IMR-90 (cell line): ENCODE results near the gene OSM. TPM values are rescaled to one million over a fixed set of nuclear protein-coding genes. Genes with fewer than 3 reads are reported as not detected.

ENCODE experiments used
- ATAC-seq: fragments of 200-7000 bp; cut with Tn5 transposase; 2 replicates; pipeline ENCODE4 v1.9.1; 2020; ENCODE audit warnings: low read depth, mild to moderate bottlenecking, moderate library complexity
- BruUV-seq: library from RNA; stranded (reverse); fragments of 400-500 nt; replicated peaks from 2 replicates; lab custom pipeline; 2021; lab: Mats Ljungman, UMichigan
- CTCF ChIA-PET: fragments of 300-600 bp; formaldehyde crosslinking; extraction: SDS; loops from one replicate; lab custom pipeline; 2021; ENCODE audit warnings: antibody characterized with exemption; lab: Yijun Ruan, JAX
- POLR2A ChIA-PET: fragments of 300-600 bp; sonication (Branson Sonifier 250); formaldehyde crosslinking; loops from one replicate; lab custom pipeline; 2022; ENCODE audit warnings: antibody characterized with exemption; ENCODE audit not compliant: unreplicated experiment; lab: Charles Lee
- DNase-seq: peaks from one replicate; pipeline ENCODE4 v3.0.0; 2013
- H2AFZ ChIP-seq: replicated peaks from 2 replicates; pipeline ENCODE3; 2013; ENCODE audit warnings: low read length, mild to moderate bottlenecking; ENCODE audit not compliant: poor library complexity
- H2AK5ac ChIP-seq: 2 replicates; pipeline ENCODE4 v1.6.1; 2013; ENCODE audit warnings: low read depth, low read length, inconsistent platforms
- H2AK9ac ChIP-seq: replicated peaks from 2 replicates; pipeline ENCODE3; 2013; ENCODE audit warnings: mild to moderate bottlenecking, low read depth, low read length, moderate library complexity; ENCODE audit not compliant: poor library complexity
- H2BK120ac ChIP-seq: 2 replicates; pipeline ENCODE4 v1.6.1; 2013; ENCODE audit warnings: low read depth, low read length, inconsistent platforms
- H2BK15ac ChIP-seq: 3 replicates; pipeline ENCODE4 v1.6.1; 2013; ENCODE audit warnings: low read depth, low read length, inconsistent platforms
- H2BK20ac ChIP-seq: 2 replicates; pipeline ENCODE4 v1.6.1; 2013; ENCODE audit warnings: low read depth, mild to moderate bottlenecking, inconsistent platforms, low read length, moderate library complexity
- H2BK5ac ChIP-seq: 2 replicates; pipeline ENCODE4 v1.6.1; 2013; ENCODE audit warnings: mild to moderate bottlenecking, low read depth, low read length, inconsistent platforms; ENCODE audit not compliant: poor library complexity, severe bottlenecking
- H3K14ac ChIP-seq: replicated peaks from 2 replicates; pipeline ENCODE4 v1.6.1; 2013; ENCODE audit warnings: low read depth, low read length, inconsistent platforms
- H3K18ac ChIP-seq: 2 replicates; pipeline ENCODE4 v1.6.1; 2013; ENCODE audit warnings: low read depth, low read length, control low read depth
- H3K23ac ChIP-seq: 2 replicates; pipeline ENCODE4 v1.6.1; 2013; ENCODE audit warnings: low read depth, low read length, inconsistent platforms
- H3K27ac ChIP-seq: 2 replicates; pipeline ENCODE4 v1.5.1; 2013; ENCODE audit warnings: mild to moderate bottlenecking, control low read depth, low read length; ENCODE audit not compliant: insufficient read depth
- H3K27me3 ChIP-seq: 2 replicates; pipeline ENCODE4 v1.6.1; 2013; ENCODE audit warnings: low read length; ENCODE audit not compliant: control insufficient read depth, insufficient read depth
- H3K36me3 ChIP-seq: 2 replicates; pipeline ENCODE4 v1.6.1; 2013; ENCODE audit warnings: low read length, mixed read lengths; ENCODE audit not compliant: control insufficient read depth, insufficient read depth
- H3K4ac ChIP-seq: 2 replicates; pipeline ENCODE4 v1.6.1; 2013; ENCODE audit warnings: low read depth, low read length, inconsistent platforms
- H3K4me1 ChIP-seq: 2 replicates; pipeline ENCODE4 v1.6.1; 2013; ENCODE audit warnings: low read length, mixed read lengths; ENCODE audit not compliant: control insufficient read depth, insufficient read depth
- H3K4me2 ChIP-seq: 2 replicates; pipeline ENCODE4 v1.6.1; 2013; ENCODE audit warnings: low read depth, mild to moderate bottlenecking, control low read depth, low read length, moderate library complexity
- H3K4me3 ChIP-seq: 2 replicates; pipeline ENCODE4 v1.5.1; 2013; ENCODE audit warnings: low read depth, mild to moderate bottlenecking, control low read depth, low read length, moderate library complexity; ENCODE audit not compliant: insufficient read depth
- H3K56ac ChIP-seq: 2 replicates; pipeline ENCODE4 v1.6.1; 2013; ENCODE audit warnings: low read length, inconsistent platforms; ENCODE audit not compliant: insufficient read depth; ENCODE audit errors: extremely low read depth
- H3K79me1 ChIP-seq, 2 experiments: 2 replicates each; pipeline ENCODE4 v1.6.1; 2013; ENCODE audit warnings: low read length in 2 of 2, inconsistent platforms in 1 of 2, low read depth in 1 of 2
- H3K9ac ChIP-seq: 2 replicates; pipeline ENCODE4 v1.6.1; 2013; ENCODE audit warnings: low read depth, low read length, control low read depth
- H3K9me1 ChIP-seq: 2 replicates; pipeline ENCODE4 v1.6.1; 2013; ENCODE audit warnings: low read length, inconsistent platforms; ENCODE audit not compliant: insufficient read depth
- H3K9me3 ChIP-seq: 2 replicates; pipeline ENCODE4 v1.6.1; 2013; ENCODE audit warnings: low read length; ENCODE audit not compliant: control insufficient read depth, insufficient read depth
- H4K20me1 ChIP-seq: 2 replicates; pipeline ENCODE4 v1.6.1; 2013; ENCODE audit warnings: low read length, inconsistent platforms; ENCODE audit not compliant: insufficient read depth
- H4K5ac ChIP-seq: 2 replicates; pipeline ENCODE4 v1.6.1; 2013; ENCODE audit warnings: mild to moderate bottlenecking, low read depth, low read length, control low read depth
- H4K8ac ChIP-seq, 2 experiments: 2 replicates each; pipeline ENCODE4 v1.6.1; 2013; ENCODE audit warnings: low read depth in 2 of 2, low read length in 2 of 2, control low read depth in 1 of 2, inconsistent platforms in 1 of 2
- H4K91ac ChIP-seq: 2 replicates; pipeline ENCODE4 v1.6.1; 2013; ENCODE audit warnings: low read depth, low read length, inconsistent platforms; ENCODE audit not compliant: insufficient read depth
- FOS ChIP-seq: fragments of 150-350 bp; IDR thresholded peaks from 2 replicates; pipeline ENCODE4 v1.6.1; 2016; ENCODE audit warnings: low read depth, low read length
- MAFK ChIP-seq: IDR thresholded peaks from 2 replicates; pipeline ENCODE4 v1.6.1; 2012; ENCODE audit warnings: low read depth, low read length, improper control_type of control experiment
- MXI1 ChIP-seq: IDR thresholded peaks from 2 replicates; pipeline ENCODE4 v1.6.1; 2012; ENCODE audit warnings: low read depth, mild to moderate bottlenecking, low read length, moderate library complexity, borderline replicate concordance
- NFE2L2 ChIP-seq: fragments of 150-350 bp; IDR thresholded peaks from 2 replicates; pipeline ENCODE4 v1.6.1; 2016; ENCODE audit warnings: low read depth, mild to moderate bottlenecking, low read length
- WGBS, 2 experiments: methylation state at CpG; one replicate each; pipeline versions ENCODE4 v1.1.5 to v1.1.7; 2013; ENCODE audit warnings: missing lambda C conversion rate in 2 of 2; ENCODE audit not compliant: insufficient read length in 1 of 2; ENCODE audit errors: extremely low coverage in 2 of 2; 5-methylcytosine and 5-hydroxymethylcytosine counted together
- dilution Hi-C: fragments of 300-500 bp; cut with HindIII; formaldehyde crosslinking; loops from one replicate; pipeline ENCODE4 v1.14.3; 2018; ENCODE audit warnings: low sequenced_read_pairs; ENCODE audit not compliant: unreplicated experiment
- in situ Hi-C: fragments of 300-500 bp; cut with MboI; formaldehyde crosslinking; loops from 3 replicates; pipeline ENCODE4 v1.14.3; 2019; ENCODE audit warnings: low sequenced_read_pairs, inconsistent platforms, mixed read lengths
- intact Hi-C: fragments of 100-400 bp; cut with micrococcal nuclease; formaldehyde crosslinking; loops from 2 replicates; pipeline ENCODE4 v1.10.0; 2022
- polyA plus RNA-seq, 3 experiments: library from polyadenylated mRNA; depleted of rRNA; stranded (reverse); fragments of >200 nt; gene quantifications; 2 replicates each; pipeline ENCODE4 v1.2.3, GENCODE V29; 2012; ENCODE audit warnings: low replicate concordance in 1 of 3
- total RNA-seq: library from RNA; depleted of rRNA; stranded (reverse); fragments of >200 nt; gene quantifications from 2 replicates; pipeline ENCODE4 v1.2.3, GENCODE V29; 2012
- TF ChIP-seq, protein P1 (sequence below): fragments of 150-350 bp; IDR thresholded peaks from 2 replicates; pipeline ENCODE4 v1.6.1; 2017; ENCODE audit warnings: mild to moderate bottlenecking, antibody characterized with exemption, low read length, low read depth

OSM gene
- total and polyA plus RNA-seq, 2 of the 4 experiments (the other 2 are of a cell fraction) = not detected

DNA sequence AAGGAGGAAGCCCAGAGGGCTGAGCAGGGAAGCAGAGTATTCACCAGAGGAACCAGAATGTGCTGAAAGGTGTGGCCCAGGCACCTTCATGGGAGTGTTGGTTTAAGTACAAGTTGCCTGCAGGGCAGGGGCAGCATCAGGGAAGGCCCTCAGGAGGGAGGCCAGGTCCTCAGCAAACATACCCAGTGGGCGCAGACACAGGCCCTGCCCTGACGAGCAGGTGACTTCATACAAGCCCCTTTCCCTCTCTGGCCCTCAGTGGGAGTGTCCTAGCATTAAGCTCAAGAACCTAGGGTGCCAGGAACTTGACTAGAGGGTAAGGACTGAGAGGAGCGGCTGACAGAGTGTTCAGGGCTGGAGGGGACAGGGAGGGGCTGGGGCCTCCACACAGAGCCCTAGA lies 30.2 kb upstream of the OSM start:
- TF ChIP-seq, protein P1, sequence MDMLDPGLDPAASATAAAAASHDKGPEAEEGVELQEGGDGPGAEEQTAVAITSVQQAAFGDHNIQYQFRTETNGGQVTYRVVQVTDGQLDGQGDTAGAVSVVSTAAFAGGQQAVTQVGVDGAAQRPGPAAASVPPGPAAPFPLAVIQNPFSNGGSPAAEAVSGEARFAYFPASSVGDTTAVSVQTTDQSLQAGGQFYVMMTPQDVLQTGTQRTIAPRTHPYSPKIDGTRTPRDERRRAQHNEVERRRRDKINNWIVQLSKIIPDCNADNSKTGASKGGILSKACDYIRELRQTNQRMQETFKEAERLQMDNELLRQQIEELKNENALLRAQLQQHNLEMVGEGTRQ = no peak
- no peak for TF ChIP-seq MXI1
- no peak for TF ChIP-seq FOS
- TF ChIP-seq MAFK = no peak
- TF ChIP-seq NFE2L2 = no peak
- Histone ChIP-seq H3K4me2 (no peak overlapping the region), H2BK5ac (no peak overlapping the region), H3K4me1 (peaks cover under 1% of the 10 kb centered on the region; the same call in 1 of the 2 replicates), H3K9me1 (no peaks in the 10 kb centered on the region; the same call in 1 of the 2 replicates), H3K18ac (no peak overlapping the region), H2BK20ac (no peak overlapping the region), H2AK9ac (no peak overlapping the region), H4K91ac (no peak overlapping the region), H3K27me3 (no peaks in the 10 kb centered on the region), H2AFZ (no peak overlapping the region), H3K23ac (no peak overlapping the region), H2BK120ac (no peak overlapping the region), H3K36me3 (peaks cover 87% of the 10 kb centered on the region), H3K4me3 (no peak overlapping the region), H4K8ac (no peak overlapping the region), H3K27ac (no peak overlapping the region), H3K9me3 (no peaks in the 10 kb centered on the region), H2AK5ac (no peak overlapping the region), H4K20me1 (peaks cover 22% of the 10 kb centered on the region), H3K56ac (no peak overlapping the region), H3K9ac (no peak overlapping the region), H3K14ac (no peak overlapping the region), H3K79me1 (peaks cover 15 to 22% of the 10 kb centered on the region in 2 experiments; a peak in 3 of 4 replicates), H4K5ac (no peak overlapping the region), H3K4ac (no peak overlapping the region), H2BK15ac (no peak overlapping the region)
- in situ Hi-C loops (no loop called here), dilution Hi-C loops (no loop called here), intact Hi-C loops (no loop called here)
- no TSS peak for BruUV-seq
- ATAC-seq (no peak), DNase-seq (no peak)
- POLR2A ChIA-PET = no interaction called here
- WGBS, 2 experiments = no CpG with 5 or more reads among the region's 3 CpGs
- CTCF ChIA-PET = interaction anchor here (0.7 kb wide), 1 partner anchor 9 kb away, joined by 3 read pairs; no protein-coding TSS in a partner anchor
